Measurements from ENCODE around the gene ATP1B1. TPM values are rescaled to one million over a fixed set of nuclear protein-coding genes. Genes with fewer than 3 reads are reported as not detected.

ATP1B1 gene
- total and polyA plus RNA-seq, 2 of the 8 experiments (the other 6 are each of a cell fraction or from before 2014, with no cell fraction given): 16.3 to 76.5 TPM

DNA sequence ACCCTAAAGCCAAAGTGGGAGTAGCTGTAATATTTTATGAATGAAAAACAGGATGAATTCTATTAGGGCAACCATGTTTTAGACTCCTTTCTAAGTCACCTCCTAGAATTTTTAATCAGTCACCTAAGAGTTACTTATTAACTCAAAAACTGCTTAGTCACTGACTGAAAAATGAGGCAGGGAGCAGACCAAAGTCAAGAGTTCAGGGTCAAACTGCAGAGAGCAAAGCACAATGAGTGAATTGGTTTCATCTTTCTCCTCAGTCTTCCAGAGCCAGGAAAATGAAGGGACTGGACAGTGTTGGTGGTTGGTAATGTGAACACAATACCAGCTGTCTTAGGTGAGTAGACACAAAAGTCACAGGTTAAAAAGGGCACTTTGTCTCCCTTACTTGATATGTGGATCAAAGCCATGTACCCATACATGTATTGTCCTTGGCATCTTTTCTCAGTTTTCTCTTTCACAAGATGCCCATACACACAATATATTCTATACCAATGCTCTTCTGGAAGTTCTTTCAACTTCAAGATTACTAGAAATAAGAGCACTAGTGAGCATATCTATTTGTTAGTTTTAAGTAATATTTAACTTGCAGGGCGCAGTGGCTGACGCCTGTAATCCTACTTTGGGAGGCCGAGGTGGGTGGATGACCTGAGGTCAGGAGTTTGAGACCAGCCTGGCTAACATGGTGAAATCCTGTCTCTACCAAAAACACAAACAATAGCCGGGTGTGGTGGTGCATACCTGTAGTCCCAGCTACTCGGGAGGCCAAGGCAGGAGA lies 42.2 kb downstream of the ATP1B1 start:
- Histone ChIP-seq H3K4me1 (replicated peaks in 1 of 4; ENCODE audit: control insufficient read depth in 3 of 4, insufficient read depth in 4 of 4, low read length in 3 of 4) (no peaks in the 10 kb centered on the region), H3K4me2 (ENCODE audit: insufficient read depth in 1 of 2, low read depth in 2 of 2, low read length in 2 of 2) (no peak overlapping the region), H3K79me1 (ENCODE audit: low read depth, low read length) (no peaks in the 10 kb centered on the region), H2BK12ac (ENCODE audit: low read depth, low read length) (no peak overlapping the region), H3K14ac (ENCODE audit: insufficient read length) (no peak overlapping the region), H3K18ac (ENCODE audit: extremely low read depth, low read length) (no peak overlapping the region), H3K79me2 (ENCODE audit: control insufficient read depth in 1 of 2, insufficient read depth in 2 of 2, low read length in 2 of 2) (no peaks in the 10 kb centered on the region), H2AFZ (ENCODE audit: low read length) (no peak overlapping the region), H2BK120ac (replicated peaks; ENCODE audit: low read depth, low read length) (no peak overlapping the region), H3K27me3 (replicated peaks in 1 of 4; ENCODE audit: control insufficient read depth in 3 of 4, extremely low read depth in 1 of 4, insufficient read depth in 3 of 4, low read length in 3 of 4) (no peaks in the 10 kb centered on the region), H3K4me3 (ENCODE audit: extremely low read depth in 1 of 4, insufficient read depth in 2 of 4, low read depth in 3 of 4, low read length in 4 of 4) (no peak overlapping the region), H3K9ac (replicated peaks in 1 of 4; ENCODE audit: extremely low read depth in 1 of 4, low read depth in 3 of 4, low read length in 3 of 4) (no peak overlapping the region), H3K23me2 (ENCODE audit: low read depth, low read length) (no peaks in the 10 kb centered on the region), H2BK20ac (ENCODE audit: low read length) (no peak overlapping the region), H2AK5ac (ENCODE audit: low read depth, low read length) (no peak overlapping the region), H2BK5ac (ENCODE audit: low read depth, low read length) (no peak overlapping the region), H2BK15ac (ENCODE audit: low read length) (no peak overlapping the region), H4K20me1 (replicated peaks in 1 of 2; ENCODE audit: control insufficient read depth in 1 of 2, insufficient read depth in 2 of 2, low read length in 2 of 2) (no peaks in the 10 kb centered on the region), H3K27ac (ENCODE audit: low read depth, low read length) (no peak overlapping the region), H3K4ac (replicated peaks; ENCODE audit: insufficient read length, low read depth, low read length) (no peak overlapping the region), H3K36me3 (ENCODE audit: control insufficient read depth in 2 of 4, insufficient read depth in 4 of 4, low read length in 3 of 4) (no peaks in the 10 kb centered on the region), H4K8ac (ENCODE audit: extremely low read depth, insufficient read depth, low read length) (no peak overlapping the region), H3K23ac (ENCODE audit: insufficient read length) (no peak overlapping the region), H4K91ac (replicated peaks; ENCODE audit: insufficient read length, low read length) (no peak overlapping the region), H4K5ac (ENCODE audit: insufficient read length, low read depth, low read length) (no peak overlapping the region), H3K9me3 (ENCODE audit: insufficient read depth in 2 of 2, low read depth in 1 of 2, low read length in 1 of 2) (no peaks in the 10 kb centered on the region), H3K56ac (replicated peaks; ENCODE audit: insufficient read length, low read depth, low read length) (no peak overlapping the region)
- ChIA-PET CTCF (ENCODE audit: partially characterized antibody) (interaction anchor here (1.0 kb wide), 1 partner anchor 200 kb away, joined by 3 read pairs; no protein-coding TSS in a partner anchor), POLR2A (ENCODE audit: partially characterized antibody) (no interaction called here)
- no peak for FAIRE-seq
- 93% methylated on average over 5 of the region's 5 CpGs; no CpG with 5 or more reads in 1 of the 2 experiments for WGBS, 2 experiments (ENCODE audit: extremely low coverage in 1 of 2, insufficient coverage in 1 of 2, insufficient read length in 1 of 2, insufficient replicate concordance in 2 of 2, low coverage in 1 of 2, low lambda C conversion rate in 2 of 2, missing lambda C conversion rate in 1 of 2)
- DNase-seq (ENCODE audit: low read depth in 1 of 2, low spot score in 2 of 2): no peak
- TF ChIP-seq BCL11A (IDR thresholded peaks at IDR 0.05; ENCODE audit: low read depth in 2 of 2, low read length in 2 of 2) (no peak), RFX5 (IDR thresholded peaks at IDR 0.05; ENCODE audit: borderline replicate concordance, low read depth, low read length) (no peak), TBP (IDR thresholded peaks at IDR 0.05; ENCODE audit: low read depth, low read length) (no peak), PHF8 (conservative IDR thresholded peaks at IDR 0.05; ENCODE audit: low read depth, low read length) (no peak), CEBPB (IDR thresholded peaks at IDR 0.05; ENCODE audit: low read depth, low read length) (no peak), NANOG (IDR thresholded peaks at IDR 0.05; ENCODE audit: insufficient read depth, low read depth, low read length, poor library complexity, severe bottlenecking) (no peak), BRCA1 (IDR thresholded peaks at IDR 0.05; ENCODE audit: low read depth, low read length) (no peak), RAD21 (IDR thresholded peaks at IDR 0.05 in 1 of 2, conservative IDR thresholded peaks at IDR 0.05 in 1 of 2; ENCODE audit: low read depth in 2 of 2, low read length in 2 of 2) (no peak), RNF2 (IDR thresholded peaks at IDR 0.05; ENCODE audit: borderline replicate concordance, low read depth, low read length, missing control alignments, poor library complexity, severe bottlenecking) (no peak), KDM1A (IDR thresholded peaks at IDR 0.05; ENCODE audit: borderline replicate concordance, low read length) (no peak), POLR2AphosphoS5 (IDR thresholded peaks at IDR 0.05; ENCODE audit: low read depth, low read length) (no peak)
- TF ChIP-seq, protein P1, sequence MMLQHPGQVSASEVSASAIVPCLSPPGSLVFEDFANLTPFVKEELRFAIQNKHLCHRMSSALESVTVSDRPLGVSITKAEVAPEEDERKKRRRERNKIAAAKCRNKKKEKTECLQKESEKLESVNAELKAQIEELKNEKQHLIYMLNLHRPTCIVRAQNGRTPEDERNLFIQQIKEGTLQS (IDR thresholded peaks at IDR 0.05; ENCODE audit: insufficient read depth, low read depth, low read length): no peak

Data from H1 (cell line).